RKO (cell line): Measurements from ENCODE around the gene KCNJ14.
"Not testable (repeated sequence)": the region's sequence is repeated elsewhere in the genome, so short reads cannot be mapped to it uniquely, and the experiment has no call there.

Experiments
- DNase-seq: peaks from one replicate; pipeline ENCODE4 v3.0.0-alpha.2; 2016; ENCODE audit warnings: low spot score

KCNJ14 gene

DNA sequence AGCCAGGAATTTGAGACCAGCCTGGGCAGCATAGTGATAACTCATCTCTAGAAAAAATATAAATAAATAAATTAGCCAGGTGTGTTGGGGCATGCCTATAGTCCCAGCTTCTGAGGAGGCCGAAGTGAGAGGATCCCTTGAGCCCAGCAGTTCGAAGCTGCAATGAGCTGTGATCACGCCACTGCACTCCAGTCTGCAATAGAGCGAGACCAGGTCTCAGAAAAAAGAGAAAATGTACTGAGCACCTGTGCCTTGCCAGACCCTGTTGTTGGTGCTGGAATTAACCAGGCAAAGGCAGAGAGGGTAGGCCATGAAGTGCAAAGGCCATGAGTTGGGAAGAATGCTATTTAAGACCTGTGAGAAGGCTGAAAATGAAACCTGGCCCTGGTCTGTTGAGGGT is 16.5 kb downstream of the KCNJ14 start:
- DNase-seq = no peak

DNA sequence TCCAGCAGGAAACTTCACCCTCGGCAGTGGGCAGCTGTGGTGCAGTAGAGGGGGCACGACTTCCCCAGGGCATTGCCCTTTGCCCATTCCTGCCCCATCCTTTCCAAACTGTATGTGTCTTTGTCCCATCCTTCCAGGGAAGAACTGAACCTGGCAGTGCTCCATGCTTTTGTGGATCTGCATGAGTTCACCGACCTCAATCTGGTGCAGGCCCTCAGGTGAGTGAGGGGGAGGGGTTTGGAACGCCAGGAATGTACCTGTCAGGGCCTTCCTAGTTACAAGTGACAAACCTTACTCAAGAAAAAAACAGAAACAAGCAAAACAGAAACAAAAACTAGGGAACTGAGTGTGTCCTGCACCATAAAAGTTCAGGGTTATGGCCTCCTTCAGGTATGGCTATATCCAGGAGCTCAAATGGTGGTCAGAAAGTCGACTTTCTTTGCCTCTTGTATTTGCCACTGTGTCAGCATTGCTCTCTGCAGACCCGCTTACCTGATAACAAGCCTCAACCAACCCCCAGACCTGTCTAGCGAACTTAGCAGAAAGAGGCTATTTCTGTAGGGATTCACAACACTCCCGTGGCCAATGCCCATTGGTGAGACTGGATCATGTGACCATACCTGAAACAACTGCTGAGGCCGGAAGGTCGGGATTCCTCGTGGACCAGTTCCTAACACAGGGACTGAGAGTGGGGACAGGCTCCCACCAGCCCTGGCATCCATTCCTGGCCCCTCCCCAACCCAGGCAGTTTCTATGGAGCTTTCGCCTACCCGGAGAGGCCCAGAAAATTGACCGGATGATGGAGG is 18.0 kb downstream of the KCNJ14 start:
- DNase-seq = no peak

DNA sequence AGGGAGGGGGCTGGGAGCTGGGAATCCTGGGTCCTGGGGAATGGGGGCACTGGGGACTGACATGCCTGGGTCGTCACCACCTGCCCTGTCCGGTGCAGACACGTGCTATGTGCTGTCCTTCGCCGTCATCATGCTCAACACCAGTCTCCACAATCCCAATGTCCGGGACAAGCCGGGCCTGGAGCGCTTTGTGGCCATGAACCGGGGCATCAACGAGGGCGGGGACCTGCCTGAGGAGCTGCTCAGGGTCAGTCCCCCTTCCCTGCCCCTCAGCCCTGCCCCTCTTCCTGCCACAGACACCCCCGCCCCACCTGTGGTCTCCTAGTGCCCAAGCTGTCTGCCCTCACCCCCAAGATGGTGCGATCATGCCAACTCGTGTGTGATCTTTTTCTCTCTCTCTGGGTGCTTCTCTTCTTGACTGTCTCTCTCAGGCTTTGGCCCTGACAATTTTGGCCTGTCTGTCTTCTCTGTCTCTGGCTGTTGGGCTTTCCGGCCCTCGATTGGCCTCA is 18.8 kb downstream of the KCNJ14 start:
- DNase-seq = no peak

DNA sequence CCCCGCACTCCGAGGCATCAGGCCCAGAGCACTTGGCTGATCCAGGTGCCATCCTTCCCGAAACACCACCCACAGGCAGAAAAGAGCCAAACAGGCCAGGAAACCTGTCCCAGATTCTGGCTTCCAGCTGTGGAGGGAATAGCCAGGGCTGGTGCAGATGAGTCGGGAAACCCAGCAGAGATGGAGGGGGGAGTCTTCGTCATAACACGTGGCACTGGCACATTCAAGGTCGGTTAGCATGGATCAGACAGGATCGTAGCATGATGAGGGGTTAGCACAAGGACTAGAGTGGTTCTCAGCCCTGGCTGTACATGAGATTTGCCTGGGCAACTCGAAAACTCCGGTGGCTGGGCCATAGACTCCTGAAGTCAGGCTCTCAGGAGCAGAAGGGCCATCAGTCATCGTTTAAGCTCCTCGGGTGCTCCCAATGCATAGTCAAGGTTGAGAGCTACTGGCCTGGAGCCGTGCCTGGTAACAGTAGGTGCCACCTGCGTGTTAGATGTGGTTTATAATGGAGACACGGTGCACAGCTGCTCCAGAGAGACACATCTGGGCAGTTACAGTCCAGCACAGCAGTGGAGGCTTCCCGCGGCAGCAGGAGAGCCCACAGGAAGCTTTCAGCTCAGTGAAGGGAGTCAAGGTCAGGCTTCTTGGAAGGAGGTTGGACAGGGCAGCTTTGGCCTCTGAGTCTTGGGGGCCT is 20.1 kb downstream of the KCNJ14 start:
- no peak for DNase-seq

DNA sequence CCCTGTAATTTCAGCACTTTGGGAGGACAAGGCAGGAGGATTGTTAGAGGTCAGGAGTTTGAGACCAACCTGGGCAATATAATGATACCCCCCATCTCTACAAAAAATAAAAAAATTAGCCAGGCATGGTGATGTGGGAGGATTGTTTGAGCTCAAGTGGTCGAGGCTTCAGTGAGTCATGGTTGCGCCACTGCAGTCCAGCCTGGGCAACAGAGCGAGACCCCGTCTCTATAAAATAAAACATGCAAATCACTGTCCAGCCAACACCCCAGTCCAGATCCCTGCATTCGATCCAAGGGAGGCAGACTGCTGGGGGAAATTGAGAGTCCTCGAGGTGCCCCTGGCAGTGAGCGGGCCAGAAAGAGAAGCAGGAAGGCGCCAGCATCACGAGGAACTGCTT is 20.8 kb downstream of the KCNJ14 start:
- no peak for DNase-seq

DNA sequence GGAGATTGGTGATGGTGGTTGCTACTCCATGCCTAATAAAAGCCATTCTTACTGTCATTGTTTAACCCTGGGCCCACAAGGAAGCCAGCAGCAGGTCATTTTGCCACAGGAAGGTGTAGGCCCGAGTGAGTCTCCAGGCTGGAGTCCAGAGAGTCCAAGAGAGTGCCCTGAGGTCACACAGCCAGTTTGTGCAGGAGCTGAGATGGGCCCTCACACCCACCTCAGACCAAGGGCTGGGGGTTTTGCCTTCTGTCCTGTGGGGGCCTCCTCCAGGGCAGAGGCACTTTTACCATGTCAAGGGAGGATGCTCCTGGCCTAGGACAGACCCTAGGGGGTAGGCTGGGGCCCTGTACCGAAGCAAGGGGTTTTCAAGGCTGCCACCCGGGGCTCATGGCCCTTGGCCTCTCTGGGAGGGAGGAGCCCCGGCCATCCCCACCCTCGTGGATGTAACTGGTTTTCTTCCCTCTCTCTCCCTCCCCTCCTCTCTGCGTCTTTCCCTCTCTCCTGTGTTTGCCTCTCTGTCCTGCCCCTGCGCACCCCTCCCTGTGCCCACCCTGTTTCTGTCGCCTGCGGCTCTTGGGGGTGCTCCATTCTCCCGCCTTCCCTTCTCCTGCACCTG is 21.8 kb downstream of the KCNJ14 start:
- no peak for DNase-seq

DNA sequence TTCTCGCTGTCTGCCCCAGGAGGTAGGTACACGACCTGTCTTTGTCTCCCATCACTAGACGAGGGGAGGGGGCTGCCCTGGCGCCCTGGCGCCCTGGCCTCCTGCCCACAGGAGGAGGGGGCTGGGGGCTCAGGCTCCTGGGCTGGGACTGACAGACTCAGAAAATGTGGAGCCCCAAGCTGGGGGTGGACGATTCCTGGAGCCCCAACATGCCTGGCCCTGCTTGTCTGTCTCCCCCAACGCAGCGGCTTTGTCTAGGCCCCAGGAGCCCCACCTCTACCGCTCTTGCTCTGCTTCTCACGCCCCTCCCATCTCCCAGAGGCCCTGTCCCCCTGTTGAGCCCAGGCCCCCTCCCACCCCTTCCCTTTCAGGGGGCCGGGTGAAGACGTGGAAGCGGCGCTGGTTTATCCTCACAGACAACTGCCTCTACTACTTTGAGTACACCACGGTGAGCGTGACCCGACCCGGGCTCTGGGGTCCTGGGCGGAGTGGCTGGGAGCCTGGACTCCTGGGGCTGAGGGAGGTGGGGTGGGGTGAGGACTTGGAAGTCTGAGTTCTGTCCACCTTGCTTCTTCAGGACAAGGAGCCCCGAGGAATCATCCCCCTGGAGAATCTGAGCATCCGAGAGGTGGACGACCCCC is 22.4 kb downstream of the KCNJ14 start:
- DNase-seq = no peak

DNA sequence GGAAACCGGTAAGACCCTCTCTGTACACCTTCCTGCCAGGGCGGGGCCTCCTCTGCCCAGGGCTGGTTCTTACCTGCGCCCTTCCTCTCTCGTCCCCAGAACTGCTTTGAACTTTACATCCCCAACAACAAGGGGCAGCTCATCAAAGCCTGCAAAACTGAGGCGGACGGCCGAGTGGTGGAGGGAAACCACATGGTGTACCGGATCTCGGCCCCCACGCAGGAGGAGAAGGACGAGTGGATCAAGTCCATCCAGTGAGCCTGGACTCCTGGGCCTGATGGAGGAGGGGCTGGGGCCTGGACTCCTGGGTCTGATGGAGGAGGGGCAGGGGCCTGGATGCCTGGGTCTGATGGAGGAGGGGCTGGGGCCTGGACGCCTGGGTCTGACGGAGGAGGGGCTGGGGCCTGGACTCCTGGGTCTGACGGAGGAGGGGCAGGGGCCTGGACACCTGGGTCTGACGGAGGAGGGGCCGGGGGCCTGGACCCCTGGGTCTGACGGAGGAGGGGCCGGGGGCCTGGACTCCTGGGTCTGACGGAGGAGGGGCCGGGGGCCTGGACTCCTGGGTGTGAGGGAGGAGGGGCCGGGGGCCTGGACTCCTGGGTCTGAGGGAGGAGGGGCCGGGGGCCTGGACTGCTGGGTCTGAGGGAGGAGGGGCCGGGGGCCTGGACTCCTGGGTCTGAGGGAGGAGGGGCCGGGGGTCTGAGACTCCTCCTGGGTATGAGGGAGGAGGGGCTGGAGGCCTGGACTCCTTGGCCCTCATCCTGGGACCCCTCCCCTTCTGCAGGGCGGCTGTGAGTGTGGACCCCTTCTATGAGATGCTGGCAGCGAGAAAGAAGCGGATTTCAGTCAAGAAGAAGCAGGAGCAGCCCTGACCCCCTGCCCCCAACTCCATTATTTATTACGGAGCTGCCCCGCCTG is 23.2 kb downstream of the KCNJ14 start:
- no peak for DNase-seq

DNA sequence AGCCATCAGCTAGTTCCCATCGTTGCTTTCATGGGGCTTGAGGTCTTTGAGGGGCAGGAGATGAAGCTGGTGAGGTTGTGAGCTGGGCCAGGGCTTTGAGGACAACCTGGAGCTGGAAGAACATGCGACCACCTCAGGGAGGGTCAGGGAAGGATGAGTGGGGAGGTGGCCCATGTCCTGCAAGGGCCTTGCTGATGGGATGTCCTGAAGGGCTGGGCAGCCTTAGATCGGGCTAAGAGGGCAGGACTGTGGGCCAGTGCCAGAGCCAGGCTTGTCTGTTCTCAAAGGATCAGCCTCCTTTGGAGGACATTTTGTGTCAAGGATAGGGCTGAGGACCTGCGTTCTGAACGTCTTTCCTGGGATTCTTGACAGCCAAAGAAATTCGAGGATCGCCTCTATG is 24.3 kb downstream of the KCNJ14 start:
- DNase-seq = no peak

DNA sequence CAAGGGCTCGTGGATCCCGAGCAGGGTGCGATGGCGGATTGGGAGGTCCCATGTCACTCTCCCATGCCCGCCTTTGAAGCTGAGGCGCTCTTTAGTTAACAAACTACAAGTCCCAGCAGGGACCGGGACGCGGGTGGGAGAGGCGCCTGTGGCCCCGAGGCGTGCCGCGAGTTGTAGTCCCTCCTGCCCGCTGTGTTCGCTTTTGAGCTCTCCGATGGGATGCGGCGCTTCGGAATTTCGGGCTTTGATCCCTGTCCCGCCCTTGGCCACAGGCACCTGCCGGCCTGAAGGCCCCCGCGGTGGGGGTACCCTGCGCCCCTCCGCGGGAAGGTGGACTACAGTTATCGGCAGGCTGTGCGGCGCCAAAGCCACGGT is 24.8 kb downstream of the KCNJ14 start:
- DNase-seq = no peak

DNA sequence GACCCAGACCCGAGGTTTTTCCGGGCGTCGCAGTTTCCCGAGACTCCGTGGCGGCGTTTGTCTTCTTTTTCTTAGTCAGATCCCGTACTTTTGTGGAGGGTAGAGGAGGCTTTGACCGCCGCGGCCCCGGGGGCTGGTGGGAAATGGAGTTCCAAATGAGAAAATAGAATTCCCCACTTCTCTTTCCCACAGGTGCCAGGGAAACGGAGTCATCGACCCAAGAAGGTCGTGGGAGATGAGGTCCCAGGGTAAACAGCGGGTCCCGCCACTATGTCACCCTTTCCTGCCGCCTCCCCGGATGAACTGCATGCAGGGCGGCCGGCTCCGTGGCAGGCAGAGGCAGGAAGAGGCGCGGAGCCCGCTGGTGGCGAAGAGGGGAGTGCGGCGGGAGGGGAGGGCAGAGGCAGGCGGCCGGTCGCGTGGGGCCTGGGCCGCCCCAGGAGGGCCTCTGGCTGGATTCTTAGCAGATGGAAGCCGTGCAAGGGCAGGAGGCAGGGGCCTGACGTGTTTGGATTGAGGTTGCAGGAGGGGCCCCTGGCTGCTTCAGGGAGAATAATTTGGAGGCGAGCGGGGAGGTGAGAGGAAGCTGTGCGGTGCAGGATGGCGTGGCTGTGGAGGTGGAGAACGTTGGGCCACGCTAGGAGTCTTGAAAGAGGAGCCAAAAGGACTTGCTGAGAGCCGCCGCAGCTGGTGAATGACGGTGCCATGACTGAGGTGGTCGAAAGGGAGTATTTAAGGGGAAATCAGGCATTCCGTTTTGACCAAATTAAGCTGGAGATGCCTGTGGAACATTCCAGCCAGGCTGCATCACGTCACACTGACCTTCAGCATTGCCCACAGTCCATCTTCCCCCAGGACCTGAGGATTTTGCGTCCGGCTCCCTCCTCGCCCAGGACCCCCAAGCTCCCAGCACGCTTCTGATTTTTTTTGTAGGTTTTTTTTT is 25.5 kb downstream of the KCNJ14 start:
- no peak for DNase-seq

DNA sequence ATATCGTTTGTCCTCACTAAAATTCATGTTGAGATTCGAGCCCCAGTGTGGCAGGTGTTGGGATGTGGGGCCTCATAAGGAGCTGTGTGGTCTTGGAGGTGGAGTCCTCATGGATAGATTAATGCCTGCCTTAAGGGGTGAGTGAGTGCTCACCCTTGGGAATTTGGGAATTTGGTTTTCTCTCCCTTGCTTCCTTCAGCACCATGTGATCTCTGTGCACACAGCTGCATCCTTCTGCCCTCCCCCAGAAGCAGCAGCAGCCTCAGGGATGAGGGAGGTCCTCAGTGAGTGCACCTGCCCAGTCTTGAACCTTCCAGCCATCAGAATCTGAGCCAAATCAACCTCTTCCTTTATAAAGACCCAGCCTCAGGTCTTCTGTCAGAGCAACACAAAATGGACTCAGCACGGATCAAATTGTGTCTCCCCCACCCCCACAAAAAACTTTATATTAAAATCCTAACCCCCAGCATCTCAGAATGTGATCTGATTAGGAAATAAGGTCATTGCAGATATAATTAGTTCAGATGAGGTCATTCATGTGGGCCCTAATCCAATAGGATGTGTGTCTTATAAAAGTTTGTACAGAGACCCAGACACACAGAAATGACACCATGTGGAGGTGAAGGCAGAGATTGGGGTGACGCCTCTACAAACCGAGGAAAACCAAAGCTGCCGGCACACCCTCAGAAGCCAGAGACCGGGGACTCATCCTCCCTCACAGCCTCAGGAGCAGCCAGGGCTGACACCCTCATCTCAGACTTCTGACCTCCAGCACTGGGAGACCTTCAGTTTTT is 26.7 kb downstream of the KCNJ14 start:
- DNase-seq = no peak

DNA sequence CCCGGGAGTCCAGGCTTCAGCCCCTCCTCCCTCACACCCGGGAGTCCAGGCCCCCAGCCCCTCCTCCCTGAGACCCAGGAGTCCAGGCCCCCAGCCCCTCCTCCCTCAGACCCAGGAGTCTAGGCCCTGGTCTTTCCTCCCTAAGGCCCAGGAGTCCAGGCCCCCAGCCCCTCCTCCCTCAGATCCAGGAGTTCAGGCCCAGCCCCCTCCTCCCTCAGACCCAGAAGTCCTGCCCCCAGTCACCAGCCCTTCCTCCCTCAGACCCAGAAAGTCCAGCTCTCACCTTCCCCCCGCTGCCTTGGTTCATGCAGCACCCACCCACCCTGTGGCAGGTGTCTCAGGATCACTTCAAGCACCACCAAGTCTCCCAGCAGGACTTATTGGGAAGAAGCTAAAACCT is 27.9 kb downstream of the KCNJ14 start:
- no peak for DNase-seq

DNA sequence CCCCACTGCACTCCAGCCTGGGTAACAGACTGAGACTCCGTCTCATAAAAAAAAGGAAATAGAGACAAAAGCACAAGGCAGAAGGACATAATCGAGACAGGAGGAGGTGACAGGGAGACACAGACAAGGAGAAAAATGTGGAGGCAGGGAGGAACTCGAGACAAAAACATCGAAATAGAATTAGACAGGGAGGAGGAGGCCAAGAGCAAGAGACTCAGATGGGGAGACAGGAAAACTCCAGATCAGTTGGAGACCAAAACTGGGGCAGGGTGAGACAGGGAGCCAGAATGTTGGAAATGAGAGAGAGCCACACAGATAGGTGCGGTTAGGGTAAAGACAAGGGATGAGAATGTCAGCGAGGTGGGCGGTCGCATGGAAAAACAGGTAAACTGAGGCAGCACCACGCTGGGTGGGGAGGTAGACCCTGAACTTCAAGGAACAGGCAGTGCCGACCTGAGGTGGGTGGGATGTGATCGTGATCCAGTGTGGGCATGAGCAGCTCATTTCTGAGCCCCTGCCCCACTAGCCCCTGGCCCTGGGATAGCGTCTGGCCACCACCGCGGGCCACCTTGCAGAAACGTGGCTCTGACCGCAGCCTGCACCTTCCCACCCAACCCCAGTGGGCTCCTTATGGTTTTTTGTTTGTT is 29.0 kb downstream of the KCNJ14 start:
- no peak for DNase-seq

DNA sequence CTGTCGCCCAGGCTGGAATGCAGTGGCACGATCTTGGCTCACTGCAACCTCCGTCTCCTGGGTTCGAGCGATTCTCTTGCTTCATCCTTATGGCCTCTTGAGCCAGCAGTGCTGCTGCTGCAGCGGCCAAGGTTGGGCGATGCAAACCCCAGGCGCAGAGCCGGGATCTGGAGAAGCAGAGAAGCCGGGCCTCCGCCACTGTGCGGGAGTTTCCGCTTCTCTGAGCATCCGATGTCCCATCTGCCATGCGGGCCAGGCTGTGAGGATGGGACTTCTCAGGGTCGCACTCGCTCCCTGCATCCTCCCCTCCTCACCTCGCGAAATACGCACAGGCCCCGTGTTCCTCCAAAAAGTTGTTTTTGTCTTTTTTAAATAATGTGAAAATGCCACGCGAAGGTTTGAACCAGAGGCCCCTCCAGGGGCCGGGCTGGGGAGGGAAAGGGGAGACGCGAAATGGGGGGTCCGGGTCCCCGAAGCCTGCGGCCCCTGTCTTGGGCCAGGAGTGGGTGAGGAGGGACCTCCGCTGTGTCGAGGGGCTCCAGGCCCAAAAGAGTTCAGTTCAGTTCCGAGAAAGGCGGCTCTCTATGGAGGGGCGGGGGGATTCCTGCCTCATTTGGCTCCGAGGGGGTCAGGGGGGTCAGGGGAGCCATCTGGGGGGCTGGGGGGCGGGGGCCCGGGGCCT is 29.7 kb downstream of the KCNJ14 start:
- DNase-seq = no peak

DNA sequence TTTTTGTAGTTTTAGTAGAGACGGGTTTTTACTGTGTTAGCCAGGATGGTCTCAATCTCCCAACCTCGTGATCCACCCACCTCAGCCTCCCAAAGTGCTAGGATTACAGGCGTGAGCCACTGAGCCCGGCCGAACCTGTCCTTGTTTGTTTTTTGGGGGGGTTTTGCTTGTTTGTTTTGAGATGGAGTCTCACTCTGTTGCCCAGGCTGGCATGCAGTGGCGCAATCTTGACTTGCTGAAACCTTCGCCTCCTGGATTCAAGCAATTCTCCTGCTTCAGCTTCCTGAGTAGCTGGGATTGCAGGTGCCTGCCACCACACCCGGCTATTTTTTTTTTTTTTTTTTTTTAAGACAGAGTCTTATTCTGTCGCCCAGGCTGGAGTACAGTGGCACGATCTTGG is 31.3 kb downstream of the KCNJ14 start:
- not testable (repeated sequence) for DNase-seq

DNA sequence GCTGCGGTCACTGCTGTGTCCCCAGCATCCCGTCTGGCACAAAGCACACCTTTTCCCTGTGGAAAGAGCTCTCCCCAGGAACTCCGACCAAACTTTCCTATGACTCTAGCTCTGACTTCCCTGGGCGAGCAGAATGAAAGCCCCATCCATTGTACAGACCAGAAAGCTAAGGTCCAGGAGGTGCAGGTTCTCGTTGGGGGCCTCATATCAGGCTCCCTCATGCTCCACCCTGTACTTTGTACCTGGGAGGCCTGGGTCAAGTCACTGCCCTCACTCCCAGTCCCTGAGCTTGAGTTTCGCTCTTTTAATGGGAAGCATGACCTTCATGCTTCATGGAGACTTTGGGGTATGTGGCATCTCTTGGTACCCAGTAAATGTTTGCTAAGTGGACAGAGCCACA is 32.2 kb downstream of the KCNJ14 start:
- DNase-seq = no peak

DNA sequence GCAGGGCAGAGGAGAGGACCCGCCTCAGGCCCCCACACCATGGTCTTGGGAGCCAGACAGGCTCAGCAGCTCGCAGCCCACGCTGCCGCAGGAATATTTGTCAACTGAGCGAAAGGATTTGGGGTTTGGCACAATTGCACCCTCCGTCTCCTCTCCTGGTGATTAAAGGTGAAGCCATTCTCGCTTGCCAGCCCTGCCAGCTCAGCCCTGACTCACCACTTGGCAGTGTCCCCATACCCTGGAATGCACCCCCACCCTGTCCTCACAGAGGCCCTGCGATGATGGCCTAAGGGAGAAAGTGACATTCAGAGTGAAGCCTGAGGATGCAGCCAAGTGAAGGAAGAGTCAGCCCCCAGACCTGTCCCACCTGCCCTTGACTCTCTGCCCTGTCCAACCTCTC is 32.6 kb downstream of the KCNJ14 start:
- DNase-seq = peak; percentile 86
